Measurements from ENCODE around the gene OR51E2. TPM values are rescaled to one million over a fixed set of nuclear protein-coding genes. Genes with fewer than 3 reads are reported as not detected.

OR51E2 gene
- total RNA-seq, 2 donors from 2014 or later = 10.6 to 100 TPM

DNA sequence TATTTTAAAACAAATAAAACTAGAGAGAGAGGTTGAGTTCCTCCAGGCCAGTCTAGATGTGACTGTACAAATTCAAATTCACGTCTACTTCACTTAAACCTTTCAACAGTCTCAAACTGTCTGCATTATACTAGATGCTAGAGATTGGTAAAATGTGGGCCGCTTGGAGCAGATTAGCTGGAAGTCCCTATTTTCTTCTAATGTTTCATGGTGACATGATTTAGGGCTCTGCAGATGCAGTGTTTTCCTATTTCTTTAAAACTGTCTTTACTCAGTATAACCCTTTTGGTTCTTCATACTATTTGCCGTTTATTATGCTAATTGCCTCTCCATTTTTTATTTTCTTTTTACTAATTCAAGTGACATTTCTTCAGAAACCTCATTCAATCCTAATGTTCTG, 33.5 kb downstream of the OR51E2 start:
- Histone ChIP-seq H3K27me3 (replicated peaks; ENCODE audit: insufficient read depth) (no peaks in the 10 kb centered on the region), H3K27ac (no peak overlapping the region), H3K4me3 (no peak overlapping the region), H3K36me3 (no peaks in the 10 kb centered on the region), H3K4me1 (replicated peaks) (no peaks in the 10 kb centered on the region), H3K9me3 (no peaks in the 10 kb centered on the region)
- TF ChIP-seq POLR2A (IDR thresholded peaks at IDR 0.05) (no peak), POLR2AphosphoS5 (IDR thresholded peaks at IDR 0.05) (no peak)
- TF ChIP-seq, protein P1, sequence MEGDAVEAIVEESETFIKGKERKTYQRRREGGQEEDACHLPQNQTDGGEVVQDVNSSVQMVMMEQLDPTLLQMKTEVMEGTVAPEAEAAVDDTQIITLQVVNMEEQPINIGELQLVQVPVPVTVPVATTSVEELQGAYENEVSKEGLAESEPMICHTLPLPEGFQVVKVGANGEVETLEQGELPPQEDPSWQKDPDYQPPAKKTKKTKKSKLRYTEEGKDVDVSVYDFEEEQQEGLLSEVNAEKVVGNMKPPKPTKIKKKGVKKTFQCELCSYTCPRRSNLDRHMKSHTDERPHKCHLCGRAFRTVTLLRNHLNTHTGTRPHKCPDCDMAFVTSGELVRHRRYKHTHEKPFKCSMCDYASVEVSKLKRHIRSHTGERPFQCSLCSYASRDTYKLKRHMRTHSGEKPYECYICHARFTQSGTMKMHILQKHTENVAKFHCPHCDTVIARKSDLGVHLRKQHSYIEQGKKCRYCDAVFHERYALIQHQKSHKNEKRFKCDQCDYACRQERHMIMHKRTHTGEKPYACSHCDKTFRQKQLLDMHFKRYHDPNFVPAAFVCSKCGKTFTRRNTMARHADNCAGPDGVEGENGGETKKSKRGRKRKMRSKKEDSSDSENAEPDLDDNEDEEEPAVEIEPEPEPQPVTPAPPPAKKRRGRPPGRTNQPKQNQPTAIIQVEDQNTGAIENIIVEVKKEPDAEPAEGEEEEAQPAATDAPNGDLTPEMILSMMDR (IDR thresholded peaks at IDR 0.05) = no peak
- WGBS = 94% methylated on average over 3 of the region's 3 CpGs
- no peak for DNase-seq (ENCODE audit: low spot score)
- intact Hi-C loops (cut with DNase I) = no loop called here

DNA sequence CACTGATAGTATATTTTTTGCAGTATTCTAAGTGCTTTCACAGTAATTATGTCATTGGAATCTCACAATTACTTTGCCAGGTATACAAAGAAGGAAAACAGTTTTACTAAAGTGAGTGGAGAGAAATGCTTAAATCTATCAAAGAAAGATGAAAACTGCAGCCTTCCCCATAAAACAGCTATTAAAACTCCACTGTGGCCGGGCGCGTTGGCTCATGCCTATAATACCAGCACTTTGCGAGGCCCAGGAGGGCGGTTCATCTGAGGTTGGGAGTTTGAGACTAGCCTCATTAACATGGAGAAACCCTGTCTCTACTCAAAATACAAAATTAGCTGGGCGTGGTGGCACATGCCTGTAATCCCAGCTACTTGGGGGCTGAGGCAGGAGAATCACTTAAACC, 34.8 kb downstream of the OR51E2 start:
- TF ChIP-seq POLR2A (IDR thresholded peaks at IDR 0.05) (no peak), POLR2AphosphoS5 (IDR thresholded peaks at IDR 0.05) (no peak)
- TF ChIP-seq, protein P1 (IDR thresholded peaks at IDR 0.05) = no peak
- no peak for DNase-seq (ENCODE audit: low spot score)
- H3K4me1 ChIP-seq (replicated peaks) = no peaks in the 10 kb centered on the region
- no peaks in the 10 kb centered on the region for H3K27me3 ChIP-seq (replicated peaks; ENCODE audit: insufficient read depth)
- no peaks in the 10 kb centered on the region for H3K36me3 ChIP-seq
- no peaks in the 10 kb centered on the region for H3K9me3 ChIP-seq
- intact Hi-C loops (cut with DNase I) = no loop called here
- no peak overlapping the region for H3K27ac ChIP-seq
- H3K4me3 ChIP-seq = no peak overlapping the region
- WGBS = 27% methylated on average over 6 of the region's 6 CpGs

DNA sequence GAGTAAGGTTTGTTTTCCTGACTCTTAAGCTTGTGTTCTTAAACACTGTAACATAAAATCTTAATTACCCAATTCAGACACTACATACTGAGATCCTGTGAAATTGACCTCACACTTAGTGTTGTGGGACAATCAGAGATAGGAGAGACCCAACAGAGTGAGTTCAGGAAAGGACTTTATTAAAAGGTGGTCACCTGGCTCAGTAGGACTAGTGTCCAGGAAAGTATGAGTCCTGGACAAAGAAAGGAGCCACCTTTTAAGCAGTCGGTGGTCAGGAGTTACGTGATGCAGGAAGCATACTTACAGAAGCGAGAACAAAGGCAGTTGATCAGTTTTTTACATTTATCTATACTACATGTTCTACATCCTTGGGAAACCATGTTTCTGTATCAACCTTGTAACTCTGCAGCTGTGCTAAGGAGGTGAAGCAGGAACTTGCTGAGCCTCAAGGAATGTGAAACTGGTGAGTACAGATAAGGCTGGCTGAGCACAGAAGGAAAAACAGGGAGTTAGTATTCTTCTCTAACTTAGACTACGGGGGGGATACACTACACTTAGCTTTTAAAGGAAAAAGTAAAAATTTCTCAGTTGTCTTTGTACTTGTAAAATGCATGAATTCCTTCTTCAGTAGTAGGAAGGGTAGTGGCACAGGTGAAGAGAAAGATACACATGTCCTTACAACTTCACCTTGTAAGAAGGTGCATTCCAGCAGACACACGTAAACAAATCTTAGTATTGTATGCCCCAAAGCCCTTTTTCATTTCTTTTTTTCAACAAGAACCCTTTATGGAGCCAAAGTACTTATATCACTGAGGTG, 38.8 kb downstream of the OR51E2 start:
- no peak overlapping the region for H3K4me3 ChIP-seq
- H3K36me3 ChIP-seq = no peaks in the 10 kb centered on the region
- no peak for DNase-seq (ENCODE audit: low spot score)
- no peaks in the 10 kb centered on the region for H3K4me1 ChIP-seq (replicated peaks)
- H3K9me3 ChIP-seq = no peaks in the 10 kb centered on the region
- H3K27me3 ChIP-seq (replicated peaks; ENCODE audit: insufficient read depth) = no peaks in the 10 kb centered on the region
- 65% methylated on average over 5 of the region's 5 CpGs for WGBS
- TF ChIP-seq POLR2AphosphoS5 (IDR thresholded peaks at IDR 0.05) (no peak), POLR2A (IDR thresholded peaks at IDR 0.05) (no peak)
- TF ChIP-seq, protein P1 (IDR thresholded peaks at IDR 0.05) = no peak
- intact Hi-C loops (cut with DNase I) = no loop called here
- H3K27ac ChIP-seq = no peak overlapping the region

DNA sequence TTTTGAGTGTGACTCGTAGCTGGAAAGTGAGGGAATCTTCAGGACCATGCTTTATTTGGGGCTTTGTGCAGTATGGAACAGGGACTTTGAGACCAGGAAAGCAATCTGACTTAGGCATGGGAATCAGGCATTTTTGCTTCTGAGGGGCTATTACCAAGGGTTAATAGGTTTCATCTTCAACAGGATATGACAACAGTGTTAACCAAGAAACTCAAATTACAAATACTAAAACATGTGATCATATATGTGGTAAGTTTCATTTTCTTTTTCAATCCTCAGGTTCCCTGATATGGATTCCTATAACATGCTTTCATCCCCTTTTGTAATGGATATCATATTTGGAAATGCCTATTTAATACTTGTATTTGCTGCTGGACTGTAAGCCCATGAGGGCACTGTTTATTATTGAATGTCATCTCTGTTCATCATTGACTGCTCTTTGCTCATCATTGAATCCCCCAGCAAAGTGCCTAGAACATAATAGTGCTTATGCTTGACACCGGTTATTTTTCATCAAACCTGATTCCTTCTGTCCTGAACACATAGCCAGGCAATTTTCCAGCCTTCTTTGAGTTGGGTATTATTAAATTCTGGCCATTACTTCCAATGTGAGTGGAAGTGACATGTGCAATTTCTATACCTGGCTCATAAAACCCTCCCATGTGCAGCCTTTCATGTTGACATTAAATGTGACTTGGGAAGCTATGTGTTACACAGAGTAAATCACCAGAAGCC, 42.9 kb downstream of the OR51E2 start:
- H3K27me3 ChIP-seq (replicated peaks; ENCODE audit: insufficient read depth) = no peaks in the 10 kb centered on the region

More for the DNA sequence above, 42.9 kb downstream of the OR51E2 start:
- Histone ChIP-seq H3K9me3 (no peaks in the 10 kb centered on the region), H3K27ac (no peak overlapping the region), H3K4me1 (replicated peaks) (no peaks in the 10 kb centered on the region), H3K36me3 (no peaks in the 10 kb centered on the region), H3K4me3 (no peak overlapping the region)
- DNase-seq (ENCODE audit: low spot score) = no peak
- intact Hi-C loops (cut with DNase I) = no loop called here
- TF ChIP-seq POLR2A (IDR thresholded peaks at IDR 0.05) = no peak
- no peak for TF ChIP-seq POLR2AphosphoS5 (IDR thresholded peaks at IDR 0.05)
- TF ChIP-seq, protein P1 (IDR thresholded peaks at IDR 0.05) = no peak
- 90% methylated on average over 2 of the region's 2 CpGs for WGBS
